Large intestine (tissue), 3 donors: ENCODE measurements around the gene SLC26A1. TPM values are rescaled to one million over a fixed set of nuclear protein-coding genes. Genes with fewer than 3 reads are reported as not detected.

Source experiments
- DNase-seq, 2 donors: peaks; one replicate each; pipeline versions ENCODE4 v3.0.0 to v3.0.0-alpha.2; 2013
- H3K27ac ChIP-seq: one replicate; pipeline ENCODE4 v1.5.1; 2013; ENCODE audit warnings: low read length
- H3K27me3 ChIP-seq: 2 replicates; pipeline ENCODE4 v1.6.1; 2013; ENCODE audit warnings: low read length; ENCODE audit not compliant: control insufficient read depth, insufficient read depth
- H3K36me3 ChIP-seq: 2 replicates; pipeline ENCODE4 v1.6.1; 2013; ENCODE audit warnings: low read length; ENCODE audit not compliant: control insufficient read depth, insufficient read depth
- H3K4me1 ChIP-seq: one replicate; pipeline ENCODE4 v1.6.1; 2013; ENCODE audit warnings: low read length; ENCODE audit not compliant: control insufficient read depth, insufficient read depth
- H3K4me3 ChIP-seq: one replicate; pipeline ENCODE4 v1.5.1; 2013; ENCODE audit warnings: low read length
- H3K9me3 ChIP-seq: one replicate; pipeline ENCODE4 v1.6.1; 2013; ENCODE audit warnings: mild to moderate bottlenecking, low read depth, low read length, moderate library complexity; ENCODE audit not compliant: control insufficient read depth
- WGBS: methylation state at CpG from one replicate; pipeline ENCODE4 v1.1.5; 2013; ENCODE audit warnings: low lambda C conversion rate; ENCODE audit not compliant: insufficient coverage; 5-methylcytosine and 5-hydroxymethylcytosine counted together
- polyA plus RNA-seq: library from polyadenylated mRNA; unstranded; fragments of 120-200 nt; gene quantifications from one replicate; pipeline ENCODE4 v1.2.1, GENCODE V29; 2013

Gene SLC26A1
- polyA plus RNA-seq, 1 donor = 10.1 TPM

- DNase-seq = no peak
- H3K36me3 ChIP-seq = peaks cover 11% of the 10 kb centered on the region
- H3K4me1 ChIP-seq = peaks cover 51% of the 10 kb centered on the region
- H3K27ac ChIP-seq = no peak overlapping the region
- no peak overlapping the region for H3K4me3 ChIP-seq
- H3K27me3 ChIP-seq = no peaks in the 10 kb centered on the region
- peaks cover 20% of the 10 kb centered on the region for H3K9me3 ChIP-seq
- WGBS = no CpG with 5 or more reads among the region's 58 CpGs
Observed at GRCh38 chr4:989722-990471, 3.3 kb downstream of the SLC26A1 start.

GRCh38 chr4:988726-989721 lies 4.2 kb downstream of the SLC26A1 start:
- Histone ChIP-seq H3K4me3 (no peak overlapping the region), H3K9me3 (peaks cover 20% of the 10 kb centered on the region), H3K27ac (no peak overlapping the region), H3K36me3 (peaks cover 11% of the 10 kb centered on the region), H3K4me1 (peaks cover 50% of the 10 kb centered on the region), H3K27me3 (no peaks in the 10 kb centered on the region)
- no peak for DNase-seq
- no CpG with 5 or more reads among the region's 69 CpGs for WGBS

- Histone ChIP-seq H3K4me1 (peaks cover 40% of the 10 kb centered on the region), H3K27me3 (no peaks in the 10 kb centered on the region), H3K4me3 (peak overlapping the region; percentile 58), H3K9me3 (peaks cover 20% of the 10 kb centered on the region), H3K27ac (no peak overlapping the region), H3K36me3 (peaks cover 11% of the 10 kb centered on the region)
- DNase-seq = no peak
- no CpG with 5 or more reads among the region's 37 CpGs for WGBS
Observed at GRCh38 chr4:987624-988513, 5.3 kb downstream of the SLC26A1 start.

- peak; percentile 84 to 91 for DNase-seq
- peak within 1 kb of the TSS; percentile 62 for H3K4me3 ChIP-seq
- H3K9me3 ChIP-seq = peaks cover 20% of the 10 kb centered on the region
- peaks cover 11% of the 10 kb centered on the region for H3K36me3 ChIP-seq
- peaks cover 33% of the 10 kb centered on the region for H3K4me1 ChIP-seq
- WGBS = no CpG with 5 or more reads among the region's 69 CpGs
- H3K27ac ChIP-seq = peak within 1 kb of the TSS; percentile 59
- H3K27me3 ChIP-seq = no peaks in the 10 kb centered on the region
Observed at GRCh38 chr4:986879-987623, 6.2 kb downstream of the SLC26A1 start, which contains the start of gene IDUA. Gene IDUA (plus strand): TSS chr4:987044. CDS start chr4:987085, 41 bp downstream.

- H3K4me1 ChIP-seq = peaks cover 28% of the 10 kb centered on the region
- no peaks in the 10 kb centered on the region for H3K27me3 ChIP-seq
- 100% methylated on average over 1 of the region's 14 CpGs for WGBS
- peak overlapping the region; percentile 59 for H3K27ac ChIP-seq
- peak overlapping the region; percentile 62 for H3K4me3 ChIP-seq
- peaks cover 11% of the 10 kb centered on the region for H3K36me3 ChIP-seq
- DNase-seq = no peak
- peaks cover 16% of the 10 kb centered on the region for H3K9me3 ChIP-seq
Observed at GRCh38 chr4:986428-986878, 6.8 kb downstream of the SLC26A1 start.

- 70% methylated on average over 4 of the region's 23 CpGs for WGBS
- peaks cover 2% of the 10 kb centered on the region for H3K36me3 ChIP-seq
- peak in 1 of 2 donors; percentile 70 for DNase-seq
- peaks cover 8% of the 10 kb centered on the region for H3K9me3 ChIP-seq
- H3K4me1 ChIP-seq = peaks cover 28% of the 10 kb centered on the region
- peak overlapping the region; percentile 25 for H3K4me3 ChIP-seq
- H3K27ac ChIP-seq = no peak overlapping the region
- H3K27me3 ChIP-seq = no peaks in the 10 kb centered on the region
Observed at GRCh38 chr4:985123-985830, 7.9 kb downstream of the SLC26A1 start.

GRCh38 chr4:984336-985054 lies 8.7 kb downstream of the SLC26A1 start:
- Histone ChIP-seq H3K9me3 (peaks cover under 1% of the 10 kb centered on the region), H3K36me3 (no peaks in the 10 kb centered on the region), H3K4me1 (peaks cover 28% of the 10 kb centered on the region), H3K4me3 (peak overlapping the region; percentile 25), H3K27me3 (no peaks in the 10 kb centered on the region), H3K27ac (no peak overlapping the region)
- DNase-seq = no peak
- WGBS = 57% methylated on average over 3 of the region's 15 CpGs

- H3K4me1 ChIP-seq = peaks cover 28% of the 10 kb centered on the region
Observed at GRCh38 chr4:982814-983213, 10.4 kb downstream of the SLC26A1 start.

More at GRCh38 chr4:982814-983213, 10.4 kb downstream of the SLC26A1 start:
- Histone ChIP-seq H3K36me3 (no peaks in the 10 kb centered on the region), H3K27me3 (no peaks in the 10 kb centered on the region), H3K9me3 (no peaks in the 10 kb centered on the region), H3K27ac (no peak overlapping the region), H3K4me3 (no peak overlapping the region)
- WGBS = no CpG with 5 or more reads among the region's 15 CpGs
- no peak for DNase-seq
